GM18511 (cell line): ENCODE data around the gene RSPO3.
"Not testable (repeated sequence)": the region's sequence is repeated elsewhere in the genome, so short reads cannot be mapped to it uniquely, and the experiment has no call there.

Source experiments
- ATAC-seq: cut with Tn5 transposase; IDR thresholded peaks from one replicate; pipeline ENCODE4 v1.9.1; 2021; ENCODE audit warnings: mild to moderate bottlenecking, moderate library complexity; ENCODE audit not compliant: unreplicated experiment

Gene RSPO3

GRCh38 chr6:127200114-127200513 is 81.6 kb downstream of the RSPO3 start:
- no peak for ATAC-seq

DNA sequence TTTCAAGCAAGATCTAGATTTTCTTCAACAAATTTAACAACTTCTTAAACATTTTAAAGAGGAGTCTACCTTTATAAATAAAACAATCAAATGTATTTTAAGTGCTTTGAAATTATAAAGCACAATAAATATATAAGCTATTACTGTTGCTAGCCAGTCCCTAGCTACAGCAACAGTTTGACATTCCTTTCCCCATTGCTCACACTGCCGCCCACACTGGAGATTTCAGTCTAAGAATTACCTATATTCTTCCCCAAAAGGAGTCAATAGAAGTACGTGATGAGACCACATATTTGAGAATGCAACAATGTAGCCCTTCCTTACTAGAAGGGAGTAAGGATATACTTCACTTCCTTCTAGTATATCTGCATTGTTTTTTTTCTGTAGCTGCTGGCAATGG is 82.8 kb downstream of the RSPO3 start:
- ATAC-seq: no peak

DNA sequence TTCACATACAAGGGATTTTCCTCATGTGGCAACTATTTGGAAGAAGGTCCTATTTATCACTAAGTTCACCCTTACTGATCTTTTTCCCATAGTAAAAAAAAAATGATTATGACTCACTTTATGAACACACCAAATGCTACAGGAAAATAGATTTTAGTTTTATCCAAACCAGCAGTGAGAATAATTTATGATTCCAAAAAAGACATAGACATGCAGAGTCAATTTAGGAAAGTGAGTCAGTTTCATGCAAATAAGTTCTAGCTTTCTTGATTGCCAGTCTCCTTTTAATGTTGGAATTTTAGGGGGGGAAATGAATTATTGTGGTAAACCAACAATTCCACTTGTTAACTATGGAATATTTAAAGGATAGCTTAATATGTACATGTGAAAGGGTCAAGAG is 84.2 kb downstream of the RSPO3 start:
- ATAC-seq: no peak

DNA sequence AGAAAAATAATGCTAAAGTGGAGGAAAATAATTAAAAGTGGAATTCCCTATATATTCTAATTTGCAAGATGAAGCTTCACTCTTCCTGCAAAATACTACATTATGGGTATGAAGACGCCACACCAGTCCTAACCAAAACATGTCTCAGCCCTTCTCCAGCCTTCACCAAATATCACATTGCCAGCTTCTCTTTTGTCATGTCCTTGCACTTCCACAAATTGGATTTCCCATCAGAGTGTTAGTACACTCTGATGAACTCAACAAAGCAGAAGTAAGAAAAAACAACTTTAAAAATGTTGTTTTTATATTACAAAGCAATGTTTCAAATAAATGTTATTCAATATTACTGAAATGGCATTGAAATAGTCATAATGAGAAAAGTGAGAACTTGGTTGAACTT is 85.8 kb downstream of the RSPO3 start:
- no peak for ATAC-seq

DNA sequence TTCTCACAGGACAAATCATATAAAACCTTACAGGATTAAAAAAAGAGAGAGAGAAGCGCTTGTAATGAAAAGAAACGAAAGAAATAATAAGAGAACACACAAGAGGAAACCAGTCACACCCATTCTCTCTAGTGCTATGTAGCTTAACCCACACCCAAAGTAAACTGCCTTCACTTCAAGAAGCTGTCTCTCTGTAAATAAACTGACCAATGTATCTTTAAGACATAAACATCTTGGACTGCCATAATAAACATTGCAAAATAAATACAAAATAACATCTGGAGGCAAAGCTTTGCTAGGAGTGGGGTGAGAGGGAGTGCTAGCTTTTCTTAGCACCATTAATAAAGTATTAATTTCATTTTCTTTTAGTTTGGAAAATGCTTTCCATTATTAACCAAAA is 86.6 kb downstream of the RSPO3 start:
- no peak for ATAC-seq

DNA sequence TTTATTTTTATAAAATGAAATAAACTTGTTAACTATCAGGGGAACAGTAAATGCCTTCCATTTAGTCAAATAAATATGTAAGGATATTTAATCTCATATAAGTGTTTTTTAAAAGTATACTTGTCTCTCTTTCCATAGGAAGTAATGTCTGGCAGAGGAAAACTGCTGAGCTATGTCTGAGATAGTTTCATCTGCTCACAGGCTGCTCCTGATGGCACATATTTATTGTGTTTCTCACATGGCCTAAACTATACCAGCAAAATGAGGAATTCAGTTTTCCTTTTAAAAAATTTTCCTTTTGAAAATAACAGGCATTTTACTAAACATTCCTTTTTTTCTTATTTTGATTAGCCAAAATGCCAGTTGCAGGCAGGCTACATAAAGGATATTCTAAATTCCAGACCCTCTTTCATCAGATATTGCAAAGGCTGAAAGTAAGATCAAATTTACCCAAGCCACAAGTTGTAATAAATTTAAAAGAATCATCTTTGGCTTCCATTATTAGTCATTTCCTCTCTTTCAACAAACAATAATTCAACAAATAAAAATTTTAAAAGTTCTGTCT is 88.1 kb downstream of the RSPO3 start:
- no peak for ATAC-seq

DNA sequence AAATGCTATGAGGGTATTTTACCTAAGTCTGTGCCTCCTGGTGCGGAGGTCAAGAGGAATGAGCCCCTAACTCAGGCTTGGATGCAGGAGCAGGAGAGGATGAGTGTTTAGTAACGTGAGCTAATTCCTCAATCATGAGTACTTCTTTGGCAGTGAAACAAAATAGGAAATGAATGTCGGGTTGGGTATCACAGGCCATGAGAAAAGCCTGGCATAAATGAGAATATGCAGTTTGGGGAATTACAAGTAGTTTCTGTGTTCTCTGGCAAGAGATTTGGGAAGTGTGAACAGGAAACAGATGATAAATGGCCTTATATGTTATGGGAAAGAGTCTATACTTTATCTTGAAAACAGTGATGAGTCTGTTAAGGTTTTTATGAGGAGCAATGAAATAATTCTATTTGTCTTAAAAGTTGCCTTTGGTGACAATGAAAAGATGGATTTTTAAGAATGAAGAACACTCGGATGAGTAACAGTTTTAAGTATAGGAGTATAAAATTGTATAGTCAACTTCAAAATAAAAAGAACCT is 89.2 kb downstream of the RSPO3 start:
- ATAC-seq: no peak

DNA sequence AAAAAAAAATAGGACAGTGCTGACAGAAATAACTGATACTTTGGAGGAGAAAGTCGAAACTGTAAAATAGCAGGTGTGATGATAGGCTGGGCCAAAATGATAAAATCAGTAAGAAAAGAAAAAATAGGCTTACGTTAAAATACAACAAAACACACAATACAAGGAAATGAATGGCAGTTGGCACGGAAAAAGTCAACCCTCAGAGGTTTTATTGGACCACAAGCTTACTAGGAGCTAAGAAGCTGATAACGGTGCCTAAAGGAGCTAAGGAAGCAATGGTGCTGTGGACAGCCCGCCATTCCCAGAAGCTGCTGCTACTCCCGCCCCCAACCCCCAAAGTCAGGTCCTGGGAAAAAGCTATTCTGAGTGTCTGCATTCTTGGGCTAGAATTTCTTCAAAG is 92.3 kb downstream of the RSPO3 start:
- ATAC-seq: no peak

DNA sequence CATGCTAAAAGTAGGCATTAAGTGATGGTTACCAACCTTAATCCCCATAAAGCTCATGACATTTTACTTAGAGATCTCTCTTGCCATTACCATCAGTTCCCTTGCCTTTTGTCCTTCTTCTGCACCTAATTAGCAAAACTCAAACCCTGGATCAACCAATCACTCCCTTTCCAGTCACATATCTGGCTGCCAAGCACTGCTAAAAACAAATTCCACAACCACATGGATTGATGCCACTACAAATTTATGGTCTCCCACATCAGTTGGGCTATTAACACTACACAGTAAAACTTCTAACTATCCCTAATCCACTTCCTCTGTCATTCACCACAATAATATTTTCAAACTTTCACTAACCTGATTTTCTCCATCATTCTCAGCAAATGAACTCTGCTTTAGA is 93.9 kb downstream of the RSPO3 start:
- ATAC-seq: no peak

- not testable (repeated sequence) for ATAC-seq
Measured at GRCh38 chr6:127214032-127214431, 95.6 kb downstream of the RSPO3 start.

DNA sequence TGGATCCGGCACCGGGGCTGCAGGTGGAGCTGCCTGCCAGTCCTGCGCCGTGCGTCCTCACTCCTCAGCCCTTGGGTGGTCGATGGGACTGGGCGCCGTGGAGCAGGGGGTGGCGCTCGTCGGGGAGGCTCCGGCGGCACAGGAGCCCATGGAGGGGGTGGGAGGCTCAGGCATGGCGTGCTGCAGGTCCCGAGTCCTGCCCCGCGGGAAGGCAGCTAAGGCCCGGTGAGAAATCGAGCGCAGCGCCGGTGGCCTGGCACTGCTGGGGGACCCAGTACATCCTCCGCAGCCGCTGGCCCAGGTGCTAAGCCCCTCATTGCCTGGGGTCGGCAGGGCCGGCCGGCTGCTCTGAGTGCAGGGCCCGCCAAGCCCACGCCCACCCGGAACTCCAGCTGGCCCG is 96.1 kb downstream of the RSPO3 start:
- ATAC-seq: not testable (repeated sequence)

DNA sequence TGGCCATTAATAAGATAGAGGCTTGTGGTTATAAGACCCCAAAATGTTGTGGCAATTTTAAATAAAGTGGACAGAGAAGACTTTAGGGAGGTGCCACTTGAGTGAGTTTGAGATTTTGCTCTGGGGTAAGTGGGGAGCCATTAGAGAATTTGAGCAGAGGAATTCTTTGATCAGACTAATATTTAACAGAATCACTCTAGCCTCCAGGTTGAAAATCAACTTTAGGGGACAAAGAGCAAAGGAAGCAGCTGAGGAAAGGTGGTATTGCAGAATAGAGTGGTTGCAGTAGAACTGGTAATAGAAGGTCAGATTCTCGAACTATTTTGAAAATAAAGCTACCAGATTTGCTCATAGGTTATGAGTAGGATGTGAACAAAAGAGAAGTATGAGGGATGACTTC is 97.5 kb downstream of the RSPO3 start:
- no peak for ATAC-seq

- no peak for ATAC-seq
Measured at GRCh38 chr6:127216810-127217789, 98.6 kb downstream of the RSPO3 start.

GRCh38 chr6:127219869-127220268 is 101.4 kb downstream of the RSPO3 start:
- ATAC-seq: no peak

- no peak for ATAC-seq
Measured at GRCh38 chr6:127221201-127221600, 102.7 kb downstream of the RSPO3 start.

DNA sequence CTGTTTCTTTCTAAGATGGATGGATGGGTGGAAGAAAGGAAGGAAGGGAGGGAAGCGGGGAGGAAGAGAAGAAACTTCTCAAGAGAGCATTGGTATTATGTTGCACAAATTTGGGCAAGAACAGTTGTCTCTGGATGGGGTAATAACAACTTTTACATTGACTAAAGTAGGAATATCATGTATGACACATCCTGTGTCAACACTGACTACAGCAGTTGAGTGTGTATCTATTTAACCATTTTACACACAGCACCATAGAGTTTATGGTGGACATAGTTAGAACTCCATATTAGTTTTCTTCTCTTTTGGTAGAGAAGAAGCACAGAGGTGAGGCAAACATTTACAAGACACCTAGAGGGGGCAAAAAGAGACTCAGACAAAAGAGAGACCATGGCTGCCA is 103.9 kb downstream of the RSPO3 start:
- ATAC-seq: no peak

GRCh38 chr6:127225497-127225896 is 107.0 kb downstream of the RSPO3 start:
- ATAC-seq: no peak

GRCh38 chr6:127233819-127234218 is 115.3 kb downstream of the RSPO3 start:
- not testable (repeated sequence) for ATAC-seq

- ATAC-seq: no peak
Measured at GRCh38 chr6:127243501-127243900, 125.0 kb downstream of the RSPO3 start.
